ENCODE measurements around the gene LRRTM4.

LRRTM4 gene

DNA sequence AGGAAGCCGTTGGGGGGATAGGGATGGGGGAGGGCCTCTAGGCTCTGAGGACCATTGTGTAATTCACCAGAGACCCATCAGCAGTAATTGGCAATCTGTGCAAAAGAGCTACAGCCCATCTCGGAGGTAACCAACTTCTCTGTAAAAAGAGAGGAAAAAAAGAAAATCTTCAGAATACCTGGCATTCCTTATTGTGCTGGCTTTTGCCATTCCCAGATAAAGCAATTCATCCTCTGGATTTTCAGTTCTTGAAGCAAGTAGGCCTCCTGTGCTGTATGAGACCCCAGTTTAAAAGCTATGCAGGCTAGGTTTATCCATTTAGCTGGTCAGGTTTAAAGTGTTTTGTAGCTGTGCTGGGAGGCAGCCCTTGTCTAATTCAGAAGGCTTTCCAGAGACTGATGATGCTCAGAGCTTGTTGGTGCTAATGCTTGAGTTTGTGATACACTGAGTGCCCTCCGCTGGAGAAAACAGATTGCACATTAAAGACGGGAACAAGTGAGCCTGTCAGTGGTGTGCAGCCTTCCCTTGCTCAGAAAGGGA, at the start of gene LRRTM4:
LRRTM4 (minus strand) TSS at position 446 of the 540 bp plus-strand sequence.
- no peak for DNase-seq

DNA sequence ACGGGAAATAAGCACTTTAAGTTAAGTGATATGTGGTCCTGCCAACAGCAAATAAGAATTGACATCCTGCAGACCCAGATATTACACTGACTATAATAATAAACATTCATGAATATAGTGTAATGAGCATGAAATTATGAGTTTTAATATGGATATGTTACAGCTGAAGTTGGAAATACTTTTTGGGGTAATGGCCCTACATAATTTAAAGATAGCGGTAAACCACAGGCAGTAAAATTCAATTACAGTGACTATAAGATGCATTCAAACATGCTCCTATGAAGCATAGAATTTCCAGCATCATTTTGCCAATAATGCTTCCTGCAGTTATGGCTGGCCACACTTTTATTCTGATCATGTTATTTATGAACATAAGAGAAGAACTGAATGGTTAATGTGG, 49.4 kb upstream of the LRRTM4 start:
- DNase-seq, result no peak

DNA sequence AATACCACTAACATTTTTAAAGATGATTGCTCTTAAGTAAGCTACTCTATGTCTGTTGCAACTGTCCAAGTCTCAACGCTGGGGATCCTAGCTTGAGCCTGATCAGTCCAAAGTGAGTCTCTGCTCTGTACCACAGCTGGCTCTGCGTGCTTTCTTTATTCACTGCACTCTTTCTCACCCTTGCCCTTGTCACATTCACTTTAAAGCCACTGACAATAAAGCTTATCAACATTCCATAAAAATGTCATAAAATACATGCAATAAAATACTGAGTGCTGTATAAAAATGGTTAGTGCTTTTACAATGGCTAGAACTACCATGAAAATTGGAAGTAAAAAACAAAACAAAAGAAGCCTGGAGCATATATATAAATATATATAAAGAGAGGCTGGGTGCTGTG, 45.5 kb upstream of the LRRTM4 start:
- DNase-seq, result no peak

DNA sequence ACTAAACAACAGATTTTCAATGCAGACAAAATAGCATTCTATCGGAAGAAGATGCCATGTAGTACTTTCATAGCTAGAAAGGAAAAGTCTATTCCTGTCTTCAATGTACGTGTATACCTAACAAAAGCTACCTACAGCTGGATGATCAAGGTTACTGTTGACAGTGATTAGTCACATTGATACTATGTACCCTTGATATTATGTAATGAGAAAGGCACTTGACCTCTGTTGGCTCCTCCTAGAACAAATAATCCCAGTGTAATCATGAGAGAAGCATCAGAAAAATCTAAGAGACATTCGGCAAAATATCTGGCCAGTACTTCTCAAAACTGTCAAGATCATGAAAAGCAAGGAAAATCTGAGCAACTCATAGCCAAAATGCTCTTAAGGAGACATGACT, 44.4 kb upstream of the LRRTM4 start:
- DNase-seq, result no peak

DNA sequence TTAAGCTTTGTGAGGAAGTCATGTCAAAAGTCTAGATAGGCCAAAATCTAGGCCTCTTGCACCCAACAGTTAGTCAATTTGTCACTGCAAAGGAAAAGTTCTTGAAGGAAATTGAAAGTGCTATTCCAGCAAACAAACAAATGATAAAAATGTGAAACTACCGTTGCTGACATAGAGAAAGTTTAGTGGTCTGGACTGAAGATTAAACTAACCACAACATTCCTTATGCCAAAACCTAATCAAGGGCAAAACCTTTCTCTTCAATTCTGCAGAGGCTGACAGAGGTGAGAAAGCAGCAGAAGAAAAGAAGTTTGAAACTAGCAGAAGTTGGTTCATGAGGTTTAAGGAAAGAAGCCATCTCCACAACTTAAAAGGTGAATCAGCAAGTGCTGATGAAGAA, 44.0 kb upstream of the LRRTM4 start:
- no peak for DNase-seq

DNA sequence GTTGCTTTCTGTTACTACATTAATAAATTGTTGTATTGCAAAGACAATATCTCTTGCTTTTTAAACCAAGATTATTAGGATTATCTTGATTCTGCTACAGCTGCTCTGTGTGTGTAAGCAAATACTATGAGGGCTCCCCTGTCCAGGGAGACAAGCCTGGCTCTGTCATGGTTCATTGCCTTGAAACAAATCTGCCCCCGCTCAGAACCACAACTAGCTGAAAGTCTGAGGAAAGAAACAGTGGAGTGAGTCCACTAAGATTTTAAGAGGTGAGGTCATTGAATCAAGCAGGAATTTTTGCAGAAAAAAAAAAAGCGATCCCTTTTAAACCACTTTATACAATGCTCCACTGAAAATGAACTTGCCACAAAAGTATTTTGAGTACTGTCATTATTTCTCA, 30.8 kb upstream of the LRRTM4 start:
- no peak for DNase-seq

DNA sequence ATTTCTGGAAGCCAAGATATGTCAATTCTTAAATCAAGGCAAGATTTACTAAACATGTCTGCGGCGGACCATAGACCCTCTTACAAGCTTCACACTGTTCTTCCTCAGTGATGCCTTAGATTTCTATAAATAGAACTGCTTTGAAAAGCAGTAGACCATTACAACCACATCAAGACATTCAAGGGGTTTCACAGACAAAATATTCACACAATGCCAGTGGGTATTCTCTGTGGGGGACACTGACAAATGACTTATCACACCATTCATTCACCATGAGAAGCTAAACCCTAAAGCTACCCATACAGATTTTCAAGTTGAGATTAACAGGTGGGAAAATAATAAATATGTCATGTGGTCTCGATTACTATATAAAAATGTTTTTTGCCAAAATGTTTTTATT, 15.9 kb upstream of the LRRTM4 start:
- DNase-seq, result no peak

DNA sequence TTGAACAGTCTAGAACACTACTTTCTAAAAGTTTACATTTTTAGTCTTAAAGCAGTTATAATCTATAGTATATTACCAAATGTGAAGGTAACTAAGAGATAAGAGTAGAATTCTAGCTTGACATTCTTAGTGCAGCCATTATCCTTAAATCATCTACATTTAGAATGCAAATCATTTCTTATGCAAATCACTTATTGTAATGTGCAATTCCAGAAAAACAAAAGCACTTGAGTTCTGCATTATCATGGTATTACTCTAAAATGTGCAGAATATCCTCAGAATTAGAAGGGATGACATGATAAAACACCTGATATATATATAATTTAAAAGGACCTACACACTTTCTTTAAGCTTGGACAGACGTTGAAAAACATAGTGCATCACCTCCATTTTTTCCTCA, 712 bp upstream of the LRRTM4 start:
- no peak for DNase-seq

DNA sequence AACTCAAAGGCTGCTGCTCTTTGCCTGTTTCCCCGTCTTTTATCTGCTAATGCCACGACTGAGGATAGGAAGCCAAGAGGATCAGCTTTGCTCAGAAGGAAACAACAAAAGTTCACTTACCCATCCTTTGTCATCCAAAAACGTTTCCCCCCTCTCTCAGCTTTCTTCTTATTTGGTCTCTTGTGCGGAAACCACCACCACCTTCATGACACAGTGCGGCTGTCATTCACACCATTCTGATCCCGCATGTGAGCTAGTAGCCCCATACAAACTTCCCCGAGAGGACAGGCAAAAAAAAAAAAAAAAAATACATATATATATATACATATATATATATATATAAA, 656 bp downstream of the LRRTM4 start:
- DNase-seq, result no peak

DNA sequence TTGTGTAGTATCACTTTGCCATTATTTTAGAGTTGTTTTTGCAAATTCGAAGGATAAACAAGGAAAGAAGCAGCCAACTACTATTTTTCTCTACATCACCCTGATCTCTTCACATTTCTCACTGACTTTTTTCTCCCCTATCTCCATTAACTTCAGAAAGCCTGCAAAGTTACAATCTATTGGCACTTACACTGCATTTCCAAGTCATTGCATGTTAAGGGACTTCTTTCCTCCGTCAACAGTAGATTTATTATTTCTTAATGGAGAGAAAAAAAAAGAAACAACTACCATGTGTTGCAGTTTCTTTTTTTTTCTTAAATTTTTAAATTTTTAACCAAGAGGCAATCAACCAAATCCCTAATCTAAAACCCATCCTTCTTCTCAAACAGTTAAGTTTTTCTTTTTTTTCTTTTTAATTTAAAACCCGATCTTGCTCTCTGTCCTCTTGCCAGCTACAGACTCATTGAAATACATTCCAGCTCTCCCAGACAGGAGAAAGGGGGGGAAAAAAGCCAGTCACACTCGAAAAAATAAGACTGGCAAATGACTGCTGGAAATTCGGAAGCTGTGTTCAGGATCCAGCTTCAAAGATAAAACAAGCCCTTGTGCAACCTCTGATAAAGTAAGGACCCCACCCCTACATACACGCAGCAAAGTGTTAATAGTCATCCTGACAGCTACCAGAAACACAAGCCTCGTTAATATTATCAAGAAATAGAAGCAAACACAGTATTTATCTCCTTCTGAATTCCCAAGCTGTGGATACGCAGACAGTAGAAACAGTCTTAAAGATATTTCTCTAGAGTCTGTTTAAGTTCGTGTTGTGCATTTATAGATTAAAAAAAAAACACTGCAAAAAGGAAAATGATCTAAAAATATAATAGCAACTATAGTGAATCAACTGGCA, 1.3 kb downstream of the LRRTM4 start:
- no peak for DNase-seq

DNA sequence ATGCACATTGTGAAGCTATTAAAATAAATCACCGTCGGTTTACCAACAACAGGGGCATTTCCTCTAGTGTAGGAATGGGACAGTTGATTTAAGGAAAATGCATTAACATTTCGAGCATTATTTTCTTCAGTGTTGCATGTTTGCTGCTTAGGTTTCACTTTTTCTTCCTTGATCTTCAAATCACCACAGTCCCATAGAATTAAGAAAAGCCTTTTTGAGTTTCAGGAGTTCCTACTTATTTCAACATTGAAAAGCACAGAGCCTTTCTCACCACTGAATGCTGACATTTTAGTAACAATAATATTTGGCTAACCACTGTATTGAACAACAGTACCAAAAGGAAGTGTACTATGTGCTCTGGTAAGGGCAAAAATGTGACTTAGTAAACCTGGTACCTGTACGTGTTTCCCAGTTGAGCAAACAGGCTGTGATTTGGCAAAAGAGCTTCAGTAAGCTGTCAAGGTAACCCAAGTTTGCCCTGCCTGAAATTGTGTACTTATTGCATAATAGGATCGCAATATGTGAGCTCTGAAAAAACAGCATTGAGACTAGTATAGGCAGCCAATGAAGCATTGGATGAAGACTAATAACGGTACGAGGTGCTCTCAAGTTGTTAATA, 2.2 kb downstream of the LRRTM4 start:
- DNase-seq, result no peak

DNA sequence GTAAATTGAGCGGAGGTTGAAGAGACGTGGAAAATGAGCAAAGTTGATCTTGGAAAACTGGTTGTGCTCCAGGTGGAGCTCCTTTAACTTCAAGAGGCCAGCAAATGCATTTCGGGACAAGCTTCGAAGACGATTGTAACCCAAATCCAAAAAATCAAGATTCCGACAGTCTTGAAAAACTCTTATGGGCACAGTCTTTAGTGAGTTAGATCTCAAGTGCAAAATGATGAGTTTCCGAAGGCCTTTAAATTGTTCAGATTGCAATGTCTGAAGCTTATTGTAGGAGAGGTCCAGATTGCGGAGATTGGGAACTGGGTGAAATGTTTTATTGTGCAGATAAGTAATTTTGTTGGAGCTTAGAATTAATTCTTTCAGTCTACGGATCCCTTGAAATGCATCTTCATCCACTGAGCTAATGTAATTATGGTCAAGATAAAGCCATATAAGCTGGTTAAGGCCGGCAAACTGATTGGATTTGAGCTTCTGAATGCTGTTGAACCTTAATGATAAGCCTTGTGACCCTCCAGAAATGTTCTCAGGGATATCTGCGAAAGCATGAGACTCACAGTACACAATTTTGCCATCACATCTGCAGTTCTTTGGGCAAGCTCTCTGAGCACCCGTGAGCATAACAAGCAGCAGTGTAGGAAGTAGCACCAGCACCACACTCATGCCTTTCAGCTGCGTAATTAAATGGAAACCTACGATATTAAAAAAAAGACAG, 2.9 kb downstream of the LRRTM4 start:
- DNase-seq, result no peak

DNA sequence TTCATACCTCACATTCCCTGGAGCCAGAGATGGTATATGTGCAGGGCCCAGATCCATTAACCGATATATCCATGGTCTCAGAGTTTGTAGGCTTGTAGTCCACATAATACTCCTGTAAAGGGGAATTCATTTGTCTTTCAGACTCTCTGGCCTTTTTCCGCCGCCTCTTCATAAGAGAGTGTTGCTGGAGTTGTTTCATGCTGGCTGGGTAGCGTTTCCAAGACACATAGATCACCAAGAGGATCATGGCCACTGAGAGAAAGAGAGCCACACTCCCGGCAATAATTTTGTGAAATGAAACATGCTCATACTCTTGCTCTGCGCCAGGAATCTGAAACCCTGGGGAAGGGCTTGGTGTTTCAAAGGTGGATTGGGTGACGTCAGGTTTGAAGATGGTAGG, 3.9 kb downstream of the LRRTM4 start:
- no peak for DNase-seq

DNA sequence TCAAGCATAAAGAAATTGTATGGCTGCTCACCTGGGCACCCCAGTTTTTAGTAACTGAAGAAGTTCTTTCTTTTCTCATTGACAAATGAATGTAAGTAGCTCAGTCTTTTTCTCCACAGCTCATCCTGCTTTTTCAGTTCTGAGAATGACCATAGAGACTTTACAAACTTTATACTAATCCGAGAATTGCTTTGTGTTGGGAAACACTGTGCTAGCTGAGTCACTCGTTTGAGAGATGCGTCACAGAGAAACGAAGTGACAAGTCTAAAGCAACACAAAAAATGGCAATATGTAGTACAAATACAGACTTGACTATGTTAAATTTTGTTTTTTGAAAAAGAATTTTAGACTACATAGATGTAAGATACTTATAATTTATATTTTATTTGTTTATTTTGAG, 9.0 kb downstream of the LRRTM4 start:
- no peak for DNase-seq

DNA sequence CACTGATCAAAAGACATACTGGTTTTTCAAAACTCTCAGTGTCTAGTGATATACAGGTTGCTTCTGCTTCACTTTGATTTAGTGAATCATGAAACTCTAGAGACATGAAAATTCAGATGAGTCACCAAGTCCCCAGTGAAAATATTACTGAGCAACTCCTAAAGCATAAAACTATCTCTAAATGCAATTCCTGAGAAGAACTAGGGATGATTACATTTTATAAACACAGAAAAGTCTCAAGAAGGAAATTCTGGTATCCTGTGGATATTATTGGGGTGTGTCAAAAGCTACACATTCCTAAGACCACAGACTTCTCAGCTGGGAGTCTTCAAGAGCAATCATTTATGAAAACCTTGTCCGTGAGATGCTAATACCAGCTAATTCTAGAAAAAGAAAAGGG, 9.7 kb downstream of the LRRTM4 start:
- no peak for DNase-seq

DNA sequence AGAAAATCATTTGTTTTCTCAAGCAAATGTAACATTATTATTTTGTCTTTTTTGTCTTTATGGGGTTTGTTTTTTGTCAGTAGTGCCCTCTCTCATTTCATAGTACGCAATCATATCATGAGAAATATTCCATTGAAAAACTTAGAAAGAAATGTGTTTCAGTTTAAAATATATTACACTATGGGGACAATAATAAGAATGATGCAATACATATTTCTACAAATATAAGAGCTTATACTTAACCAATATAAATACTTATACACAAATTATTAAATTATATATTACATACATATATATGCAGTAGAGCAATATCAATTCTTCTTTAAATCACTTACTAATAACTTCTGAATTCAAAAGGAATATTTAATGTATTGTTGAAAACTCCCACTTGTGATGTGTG, 13.7 kb downstream of the LRRTM4 start:
- DNase-seq, result no peak

DNA sequence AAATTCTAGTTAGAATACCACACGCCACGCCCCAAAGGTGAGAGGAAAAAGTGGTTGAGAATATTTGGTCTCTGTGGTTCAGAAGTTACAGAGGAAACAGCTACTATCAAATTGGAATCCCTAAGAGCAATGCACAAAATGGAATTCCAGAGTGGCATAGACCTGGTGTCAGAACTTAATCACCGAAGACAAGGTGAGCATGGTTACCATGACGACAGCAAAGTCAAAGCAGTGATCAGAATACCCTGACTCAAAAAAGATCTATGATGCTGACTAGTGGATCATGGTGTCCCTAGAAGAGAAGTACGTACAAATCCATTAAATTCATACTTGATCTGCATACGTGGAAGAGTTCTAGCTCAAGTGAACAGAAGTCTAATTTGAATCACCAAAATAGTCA, 14.5 kb downstream of the LRRTM4 start:
- DNase-seq, result no peak

DNA sequence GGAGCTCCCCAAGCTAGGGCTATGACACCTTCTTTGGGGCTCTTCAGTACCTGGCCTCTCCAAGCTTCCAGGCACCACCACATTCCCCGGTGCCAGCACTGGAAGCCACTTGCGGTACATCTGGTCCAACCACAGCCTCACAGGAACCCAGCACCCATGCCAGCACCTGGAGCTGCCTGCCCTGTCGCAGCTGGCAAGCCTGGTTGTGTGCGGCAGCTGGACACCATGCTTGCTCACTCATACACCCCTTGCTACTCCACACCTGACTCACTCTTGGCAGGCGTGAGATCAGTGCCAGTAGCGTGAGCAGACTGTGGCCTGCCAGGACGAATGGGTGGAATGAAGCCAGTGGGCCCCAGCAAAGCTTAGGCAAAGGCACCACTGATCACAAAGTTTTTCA, 34.0 kb downstream of the LRRTM4 start:
- no peak for DNase-seq

DNA sequence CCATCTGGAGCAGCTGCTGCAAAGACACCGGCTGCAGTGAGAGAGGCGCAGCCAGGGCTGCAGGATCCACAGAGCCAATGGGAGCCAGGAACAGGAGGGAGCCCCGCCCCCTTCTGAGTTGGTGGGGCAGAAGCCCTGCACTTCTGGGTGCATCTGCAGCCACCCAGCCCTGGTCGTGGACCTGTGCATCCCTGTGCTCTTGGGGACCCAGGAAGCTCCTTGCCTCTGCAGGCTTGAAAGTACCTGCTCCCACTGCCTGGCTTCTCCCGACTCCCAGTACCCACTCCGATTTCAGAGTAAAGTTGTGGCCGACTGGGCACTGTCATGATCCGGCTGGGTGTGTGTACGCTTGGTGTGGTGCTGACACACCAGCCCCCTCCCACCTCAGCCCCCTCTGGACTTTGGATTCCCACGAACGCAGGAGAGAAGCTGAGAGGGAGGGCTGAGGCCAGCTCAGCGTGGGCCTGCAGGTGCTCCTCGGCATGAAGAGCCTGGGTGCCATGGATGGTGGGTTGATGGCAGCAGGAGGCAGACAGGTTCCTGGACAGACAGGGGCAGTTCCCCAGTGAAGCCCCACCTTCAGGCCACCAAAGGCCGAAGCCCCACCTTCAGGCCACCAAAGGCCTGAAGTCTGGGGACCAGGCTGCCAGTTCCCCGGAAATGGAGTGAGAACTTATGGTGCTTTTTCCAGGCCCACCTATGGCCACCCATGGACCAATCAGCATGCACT, 34.9 kb downstream of the LRRTM4 start:
- no peak for DNase-seq

DNA sequence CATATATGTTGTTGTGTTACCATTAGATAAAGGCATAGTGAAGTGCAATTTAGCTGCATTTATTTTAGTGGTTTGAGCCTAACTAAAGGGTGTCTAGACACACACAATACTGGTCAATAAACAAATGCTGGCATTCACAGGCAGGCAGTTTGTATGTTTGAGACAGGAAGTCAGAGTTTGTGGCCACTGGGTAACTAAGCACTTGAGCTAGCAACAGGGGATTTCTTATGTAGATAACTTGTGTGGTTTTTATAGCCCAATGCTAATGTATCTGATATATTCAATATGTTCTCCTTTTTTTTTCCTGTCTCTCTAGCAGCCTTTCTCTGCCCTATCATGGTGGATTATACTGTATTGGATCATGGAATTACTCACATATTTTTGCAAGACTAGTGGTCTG, 38.1 kb downstream of the LRRTM4 start:
- no peak for DNase-seq

DNA sequence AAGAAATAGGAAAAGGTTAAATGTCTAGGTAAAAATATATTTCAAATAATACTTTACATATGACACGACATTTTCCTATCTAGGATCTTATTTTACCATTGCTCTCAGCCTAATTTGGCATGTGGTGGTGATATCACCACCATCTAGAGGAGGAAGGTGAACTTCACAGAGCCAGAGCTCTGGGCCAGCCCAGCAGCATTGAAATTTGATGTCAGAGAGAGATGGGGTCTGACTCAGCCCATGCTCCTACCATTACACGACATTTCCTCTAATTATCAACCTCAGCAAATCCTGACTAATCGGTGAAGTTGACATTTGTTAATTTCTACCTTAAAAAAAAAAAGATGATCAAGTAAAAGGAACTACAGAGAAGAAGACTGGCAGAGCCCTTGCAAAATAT, 42.3 kb downstream of the LRRTM4 start:
- no peak for DNase-seq

DNA sequence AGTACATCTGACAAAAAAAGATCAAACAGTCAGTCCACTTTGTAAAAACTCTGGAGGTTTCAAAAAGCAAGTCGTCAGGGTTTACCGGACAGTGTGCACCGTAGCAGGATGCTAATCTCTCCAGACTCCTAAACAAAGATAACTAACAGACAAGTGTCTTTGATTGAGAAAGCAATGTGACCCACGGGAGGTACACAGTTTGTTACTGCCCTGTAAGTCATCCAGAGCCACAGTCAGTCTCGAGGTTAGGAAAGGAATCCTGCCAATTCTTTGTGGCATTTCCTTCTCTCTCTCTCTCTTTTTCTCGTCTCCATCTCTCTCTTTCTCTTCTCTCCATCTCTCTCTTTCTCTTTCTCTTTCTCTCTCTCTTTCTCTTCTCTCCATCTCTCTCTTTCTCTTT, 42.8 kb downstream of the LRRTM4 start:
- DNase-seq, result no peak

DNA sequence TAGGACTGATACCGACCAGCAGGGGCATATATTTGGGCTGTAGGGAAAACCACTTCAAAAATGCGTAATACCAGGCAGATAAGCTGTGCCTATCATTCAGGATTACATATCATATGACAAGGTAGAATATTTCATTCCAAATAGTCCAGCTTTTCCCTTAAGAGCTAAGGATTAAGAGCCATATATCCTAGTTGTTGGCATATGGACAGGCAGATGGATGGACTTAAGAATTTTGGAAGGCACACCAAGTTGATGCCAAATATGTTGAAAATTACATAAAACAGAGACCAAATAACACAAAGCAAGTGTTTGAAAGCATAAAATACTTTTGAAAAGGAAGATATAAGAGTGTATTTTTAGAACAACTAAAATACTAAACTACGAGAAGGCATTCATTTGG, 52.1 kb downstream of the LRRTM4 start:
- no peak for DNase-seq
